Middle frontal gyrus (tissue), 1 donor: ENCODE results near the gene RNF213.

Experiments
- DNase-seq: peaks from one replicate; pipeline ENCODE4 v3.0.0-alpha.2; 2015; ENCODE audit warnings: low spot score; ENCODE audit errors: extremely low spot score

The RNF213 gene

GRCh38 chr17:80347536-80347935 is 86.9 kb downstream of the RNF213 start:
- DNase-seq, result no peak

DNA sequence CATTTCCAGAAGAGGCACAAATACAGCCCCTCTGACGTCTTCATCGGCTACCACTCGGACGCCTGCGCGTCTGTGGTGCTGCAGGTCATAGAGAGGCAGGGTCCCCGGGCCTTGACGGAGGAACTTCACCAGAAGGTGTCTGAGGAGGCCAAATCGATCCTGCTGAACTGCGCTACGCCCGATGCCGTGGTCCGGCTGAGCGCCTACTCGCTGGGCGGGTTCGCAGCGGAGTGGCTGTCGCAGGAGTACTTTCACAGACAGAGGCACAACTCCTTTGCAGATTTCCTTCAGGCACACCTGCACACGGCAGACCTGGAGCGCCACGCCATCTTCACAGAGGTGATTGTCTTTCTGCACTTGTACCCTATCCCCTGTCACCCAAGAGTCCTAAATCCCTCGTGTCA is 87.3 kb downstream of the RNF213 start:
- no peak for DNase-seq

GRCh38 chr17:80348551-80349150 is 88.0 kb downstream of the RNF213 start:
- DNase-seq, result no peak

- no peak for DNase-seq
Measured at GRCh38 chr17:80349151-80349651, 88.5 kb downstream of the RNF213 start.

DNA sequence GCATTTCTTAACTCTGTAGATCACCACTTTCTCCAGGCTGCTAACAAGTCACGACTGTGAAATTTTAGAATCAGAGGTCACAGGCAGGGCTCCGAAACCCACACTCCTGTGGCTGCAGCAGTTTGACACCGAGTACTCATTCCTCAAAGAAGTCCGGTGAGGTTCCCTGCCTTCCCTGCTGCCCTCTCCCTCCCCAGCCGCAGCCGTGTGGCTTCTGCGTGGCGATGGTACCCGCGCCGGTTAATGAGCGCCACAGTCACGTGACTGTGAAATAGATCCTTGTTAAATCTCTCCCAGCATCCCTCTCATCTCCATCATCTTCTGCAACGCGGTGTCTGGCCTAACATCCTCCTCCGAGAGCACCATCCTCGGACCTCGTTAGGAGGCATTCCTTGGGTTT is 89.1 kb downstream of the RNF213 start:
- DNase-seq, result no peak

GRCh38 chr17:80352216-80352895 is 91.7 kb downstream of the RNF213 start:
- no peak for DNase-seq

DNA sequence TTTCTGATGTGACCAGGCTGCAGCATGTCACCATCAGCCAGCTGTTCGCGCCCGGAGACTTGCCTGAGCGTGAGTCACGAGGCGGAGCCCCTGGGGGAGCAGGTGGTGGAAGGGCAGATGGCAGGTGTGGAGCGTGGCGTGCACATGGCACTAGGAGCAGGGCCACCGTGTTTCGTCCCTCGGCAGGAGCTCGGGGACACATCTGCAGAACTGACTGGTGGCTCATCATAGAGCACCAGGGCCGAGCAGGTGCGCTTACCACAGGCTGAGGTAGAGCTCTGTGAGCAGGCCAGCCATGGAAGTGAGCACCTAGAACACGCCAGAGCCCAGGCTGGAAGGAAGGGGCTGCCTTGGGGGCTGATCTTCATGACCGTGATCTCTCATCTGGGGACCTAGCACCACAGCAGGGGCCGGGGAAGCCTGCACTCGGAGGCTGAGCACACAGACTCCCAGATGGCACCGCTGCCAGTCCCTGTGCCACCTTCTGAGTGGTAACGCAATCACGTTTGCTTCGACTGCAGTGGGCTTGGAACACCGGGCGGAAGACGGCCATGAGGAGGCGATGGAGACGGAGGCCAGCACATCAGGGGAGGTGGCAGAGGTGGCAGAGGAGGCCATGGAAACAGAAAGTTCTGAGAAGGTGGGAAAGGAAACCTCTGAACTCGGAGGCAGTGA is 92.5 kb downstream of the RNF213 start:
- DNase-seq, result no peak

- no peak for DNase-seq
Measured at GRCh38 chr17:80353718-80354275, 93.1 kb downstream of the RNF213 start.

GRCh38 chr17:80354336-80354735 is 93.7 kb downstream of the RNF213 start:
- DNase-seq, result no peak

- no peak for DNase-seq
Measured at GRCh38 chr17:80356231-80356856, 95.7 kb downstream of the RNF213 start.

GRCh38 chr17:80358131-80358530 is 97.5 kb downstream of the RNF213 start:
- DNase-seq, result no peak

GRCh38 chr17:80358861-80359260 is 98.2 kb downstream of the RNF213 start:
- DNase-seq, result no peak

- DNase-seq, result no peak
Measured at GRCh38 chr17:80359422-80360110, 98.9 kb downstream of the RNF213 start.

DNA sequence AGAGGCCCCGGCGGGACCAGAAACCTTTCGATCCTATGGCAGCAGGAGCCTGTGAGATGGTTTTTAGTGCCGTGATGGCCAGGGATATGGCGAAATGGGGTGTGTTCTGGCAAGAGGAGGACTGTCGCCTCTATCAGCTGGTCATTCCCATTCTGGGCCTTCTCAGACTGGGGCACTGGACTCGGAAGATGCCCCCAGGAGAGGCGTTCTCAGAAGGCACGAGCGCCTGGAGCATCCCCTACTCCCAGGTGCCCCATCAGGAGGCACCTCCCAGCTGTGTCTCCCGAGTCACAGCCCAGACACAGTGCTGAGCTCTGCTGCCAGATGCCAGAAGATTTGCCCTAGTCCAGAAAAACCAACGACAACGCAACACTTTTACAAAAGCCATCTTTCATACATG is 99.7 kb downstream of the RNF213 start:
- DNase-seq, result no peak

DNA sequence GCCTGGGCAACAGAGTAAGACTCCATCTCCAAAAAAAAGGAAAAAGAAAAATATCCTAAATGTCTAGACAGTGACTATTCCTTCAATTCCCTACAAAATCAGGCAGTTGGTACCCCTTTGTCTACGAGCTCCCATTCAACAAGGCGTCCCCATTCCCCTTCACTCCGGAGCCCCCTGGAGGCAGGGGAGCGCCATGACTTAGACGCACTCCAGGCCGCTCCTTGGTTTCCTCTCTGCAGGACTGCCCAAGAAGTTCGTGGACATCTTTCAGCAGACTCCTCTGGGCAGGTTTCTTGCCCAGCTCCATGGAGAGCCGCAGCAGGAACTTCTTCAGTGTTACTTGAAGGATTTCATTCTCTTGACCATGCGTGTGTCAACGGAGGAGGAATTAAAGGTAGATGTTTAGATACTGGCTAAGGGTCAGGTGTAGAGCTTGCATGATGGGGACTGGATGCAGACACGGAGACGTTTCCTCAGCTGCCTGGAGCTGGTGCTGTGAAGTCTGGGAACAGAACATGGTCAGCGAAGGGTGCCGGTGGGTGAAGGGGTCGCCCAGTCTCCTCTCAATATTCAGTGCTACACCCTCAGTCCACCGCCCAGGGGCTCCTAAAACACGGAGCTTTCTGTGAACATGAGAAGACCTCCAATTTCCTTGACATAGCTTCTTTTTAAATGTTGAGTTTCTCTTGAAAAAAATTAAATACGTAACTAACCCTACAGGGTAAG is 101.0 kb downstream of the RNF213 start:
- DNase-seq, result no peak

DNA sequence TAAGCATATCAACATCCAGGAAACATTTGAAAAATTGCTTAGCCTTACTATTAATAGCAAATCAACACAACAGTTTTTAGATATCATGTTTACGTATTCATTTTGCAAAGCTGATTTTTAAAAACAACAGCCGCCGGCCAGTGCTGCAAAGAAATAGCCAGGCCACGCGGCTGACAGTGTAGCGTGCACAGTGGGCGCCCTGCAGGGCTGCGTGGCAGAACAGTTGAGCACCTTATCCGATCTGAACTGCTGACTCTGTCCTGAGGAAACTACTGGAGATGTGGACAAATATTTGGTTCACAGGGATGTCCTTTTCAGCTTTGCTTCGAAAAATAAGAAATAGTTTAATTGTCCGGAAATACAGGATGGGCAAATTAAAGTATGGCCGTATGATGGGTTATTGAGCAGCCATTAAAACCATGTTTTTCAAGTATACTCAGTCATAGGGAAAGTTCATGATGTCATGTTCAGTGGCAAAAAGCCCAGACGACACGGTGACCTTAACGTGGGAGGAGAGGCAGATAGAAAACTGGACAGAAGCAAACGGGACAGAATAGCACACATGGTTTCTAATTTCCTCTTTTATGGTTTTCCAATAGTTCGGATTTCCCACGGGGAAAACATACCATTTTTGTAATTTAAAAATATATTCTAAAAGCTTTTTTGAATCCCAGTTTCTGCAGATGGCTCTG is 101.9 kb downstream of the RNF213 start:
- DNase-seq, result no peak

DNA sequence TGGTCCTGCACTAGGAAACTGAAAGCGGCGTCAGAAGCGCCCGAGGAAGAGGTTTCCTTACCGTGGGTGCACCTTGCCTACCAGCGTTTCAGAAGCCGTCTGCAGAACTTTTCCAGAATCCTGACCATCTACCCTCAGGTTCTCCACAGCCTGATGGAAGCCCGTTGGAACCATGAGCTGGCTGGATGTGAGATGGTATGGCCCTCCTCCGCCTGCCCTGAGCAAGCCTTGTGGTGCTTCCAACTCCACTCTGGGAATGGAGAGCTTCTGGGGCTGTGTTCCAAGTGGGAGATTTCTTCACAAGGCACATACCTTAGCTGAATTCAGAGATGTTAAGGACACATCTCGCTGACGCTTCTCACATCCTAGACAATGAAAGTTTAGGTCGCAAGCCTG is 102.5 kb downstream of the RNF213 start:
- DNase-seq, result no peak

DNA sequence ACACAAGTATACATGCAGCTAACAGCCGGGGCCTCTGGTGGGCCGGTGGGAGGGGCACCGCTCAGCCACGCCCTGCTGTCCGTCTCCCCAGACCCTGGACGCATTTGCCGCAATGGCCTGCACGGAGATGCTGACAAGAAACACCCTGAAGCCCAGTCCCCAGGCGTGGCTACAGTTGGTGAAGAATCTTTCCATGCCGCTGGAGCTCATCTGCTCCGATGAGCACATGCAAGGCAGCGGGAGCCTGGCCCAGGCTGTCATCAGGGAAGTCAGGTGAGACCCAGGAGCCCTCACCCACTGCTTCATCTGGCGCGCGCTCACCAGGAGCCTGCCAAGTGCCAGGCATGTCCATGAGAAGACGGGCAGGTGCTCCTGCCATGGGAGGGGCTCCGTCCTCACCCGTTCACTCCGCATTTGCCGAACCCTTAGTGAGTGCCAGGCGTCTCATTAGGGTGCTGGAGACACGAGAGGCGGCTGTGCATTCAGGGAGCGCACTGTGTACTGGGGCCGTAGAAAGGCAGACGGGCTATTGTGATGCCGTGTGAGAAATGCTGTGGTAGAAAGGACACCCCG is 103.0 kb downstream of the RNF213 start:
- DNase-seq, result no peak

- no peak for DNase-seq
Measured at GRCh38 chr17:80364091-80364691, 103.5 kb downstream of the RNF213 start.
